HUES64 (cell line): ENCODE data around the gene PCDH15.

Experiments used
- H3K27ac ChIP-seq: 2 replicates; pipeline ENCODE4 v1.7.0; 2013; ENCODE audit warnings: low read depth, low read length, inconsistent platforms
- H3K27me3 ChIP-seq: 2 replicates; pipeline ENCODE4 v1.6.1; 2013; ENCODE audit warnings: mild to moderate bottlenecking, low read length; ENCODE audit not compliant: insufficient read depth
- H3K36me3 ChIP-seq: 2 replicates; pipeline ENCODE4 v1.6.1; 2013; ENCODE audit warnings: mild to moderate bottlenecking, low read length; ENCODE audit not compliant: insufficient read depth
- H3K4me1 ChIP-seq: 2 replicates; pipeline ENCODE4 v1.6.1; 2013; ENCODE audit warnings: mild to moderate bottlenecking, low read length, moderate library complexity; ENCODE audit not compliant: insufficient read depth
- H3K4me3 ChIP-seq: 2 replicates; pipeline ENCODE4 v1.5.1; 2013; ENCODE audit warnings: mild to moderate bottlenecking, low read length, moderate library complexity
- H3K9ac ChIP-seq: 2 replicates; pipeline ENCODE4 v1.6.1; 2013; ENCODE audit warnings: mild to moderate bottlenecking, low read depth, low read length
- H3K9me3 ChIP-seq: 2 replicates; pipeline ENCODE4 v1.6.1; 2013; ENCODE audit warnings: low read depth, low read length; ENCODE audit not compliant: insufficient read depth
- WGBS: fragments of 150-250, 120-280 bp; methylation state at CpG from one replicate; pipeline ENCODE4 v1.1.7; 2013; ENCODE audit warnings: missing lambda C conversion rate; 5-methylcytosine and 5-hydroxymethylcytosine counted together

Gene PCDH15

DNA sequence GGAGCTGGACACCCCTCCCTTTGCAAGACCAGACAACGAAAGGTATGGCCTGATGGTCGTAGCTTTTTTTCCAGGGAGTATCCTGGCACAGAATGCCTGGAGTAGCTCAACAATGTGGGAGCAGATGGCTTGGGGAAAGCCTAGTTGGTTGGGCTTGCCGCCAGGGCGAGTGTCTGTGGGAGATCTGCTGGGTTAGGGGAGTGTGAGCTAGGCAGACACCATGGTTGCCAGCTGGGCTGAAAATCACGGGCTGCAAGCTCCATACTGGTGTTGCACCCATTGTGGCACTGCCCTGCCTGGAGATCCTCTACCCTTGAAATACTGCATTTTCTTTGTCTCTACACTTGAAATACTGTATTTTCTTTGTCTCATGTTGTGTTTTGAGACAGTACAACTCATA lies 538.3 kb downstream of the PCDH15 start:
- 97% methylated on average over 5 of the region's 5 CpGs for WGBS

DNA sequence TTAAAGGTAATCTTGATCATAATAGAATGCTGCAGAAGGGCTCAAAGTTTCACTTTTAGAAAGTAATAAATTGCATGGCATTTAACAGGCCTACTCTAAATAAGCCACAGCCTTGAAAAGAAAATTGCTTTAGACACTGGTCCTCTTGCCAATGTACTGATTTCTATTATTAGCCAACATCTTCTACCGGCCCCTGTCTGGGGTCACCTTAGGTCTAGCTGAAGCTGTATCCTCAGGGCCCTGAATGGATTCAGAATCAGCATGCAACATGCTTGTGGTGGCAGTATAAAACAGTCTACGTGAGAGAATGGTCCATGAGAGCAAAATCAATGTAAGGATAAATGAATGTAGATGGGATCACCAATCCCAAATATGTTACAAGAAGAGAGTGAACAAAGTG lies 541.9 kb downstream of the PCDH15 start:
- no peak overlapping the region for H3K4me3 ChIP-seq
- H3K27ac ChIP-seq = no peak overlapping the region
- no peaks in the 10 kb centered on the region for H3K4me1 ChIP-seq
- 99% methylated on average over 2 of the region's 2 CpGs for WGBS
- no peaks in the 10 kb centered on the region for H3K27me3 ChIP-seq
- no peak overlapping the region for H3K9ac ChIP-seq
- H3K9me3 ChIP-seq = no peaks in the 10 kb centered on the region
- no peaks in the 10 kb centered on the region for H3K36me3 ChIP-seq

More for the DNA sequence above, 538.3 kb downstream of the PCDH15 start:
- Histone ChIP-seq H3K27ac (no peak overlapping the region), H3K27me3 (no peaks in the 10 kb centered on the region), H3K4me3 (no peak overlapping the region), H3K9ac (no peak overlapping the region), H3K36me3 (no peaks in the 10 kb centered on the region), H3K4me1 (no peaks in the 10 kb centered on the region), H3K9me3 (no peaks in the 10 kb centered on the region)

DNA sequence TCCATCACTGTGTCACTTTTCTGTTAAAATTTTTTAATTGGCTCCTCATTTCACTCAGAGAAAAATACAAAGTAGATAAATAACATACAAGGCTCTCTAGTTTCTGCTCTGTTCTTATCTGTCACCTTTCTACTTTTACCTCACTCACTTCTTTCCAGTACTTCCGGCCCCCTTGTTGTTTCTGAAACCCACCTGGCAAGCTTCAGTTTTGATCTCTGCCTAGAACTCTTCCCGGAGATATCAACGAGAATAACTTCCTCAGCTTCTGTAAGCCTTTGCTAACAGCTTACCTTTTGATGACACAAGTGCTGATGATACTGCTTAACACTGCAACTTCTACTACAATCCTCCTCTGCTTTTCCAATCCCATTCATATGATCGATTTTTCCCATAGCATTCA lies 566.2 kb downstream of the PCDH15 start:
- H3K9me3 ChIP-seq = peaks cover 25% of the 10 kb centered on the region
- WGBS = 93% methylated on average over 4 of the region's 4 CpGs

DNA sequence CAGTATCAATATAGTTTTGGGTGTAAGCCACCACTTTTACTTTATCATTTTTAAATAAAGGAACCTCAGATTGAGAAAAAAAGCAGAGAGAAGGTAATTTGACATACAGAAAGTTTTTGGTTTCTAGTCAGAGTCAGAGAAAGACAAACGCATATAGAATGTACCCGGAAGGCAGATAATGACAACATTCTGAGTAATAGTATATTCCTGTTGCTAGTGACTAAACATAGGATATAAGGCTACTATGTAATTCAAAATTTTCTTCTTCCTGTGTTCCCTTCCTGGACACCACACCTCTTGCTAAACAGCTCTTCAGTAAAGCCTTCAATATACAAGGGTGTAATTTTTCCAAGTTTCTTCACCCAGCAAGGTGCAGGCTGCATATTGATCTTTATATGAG lies 597.6 kb downstream of the PCDH15 start:
- Histone ChIP-seq H3K27me3 (no peaks in the 10 kb centered on the region), H3K36me3 (no peaks in the 10 kb centered on the region), H3K9ac (no peak overlapping the region), H3K9me3 (no peaks in the 10 kb centered on the region), H3K4me3 (no peak overlapping the region), H3K4me1 (no peaks in the 10 kb centered on the region), H3K27ac (no peak overlapping the region)
- WGBS = 91% methylated on average over 2 of the region's 2 CpGs

More for the DNA sequence above, 566.2 kb downstream of the PCDH15 start:
- no peak overlapping the region for H3K4me3 ChIP-seq
- H3K4me1 ChIP-seq = no peaks in the 10 kb centered on the region
- no peaks in the 10 kb centered on the region for H3K27me3 ChIP-seq
- no peaks in the 10 kb centered on the region for H3K36me3 ChIP-seq
- H3K9ac ChIP-seq = no peak overlapping the region
- H3K27ac ChIP-seq = no peak overlapping the region

GRCh38 chr10:54198051-54198450 lies 603.0 kb downstream of the PCDH15 start:
- 53% methylated on average over 3 of the region's 3 CpGs for WGBS
- H3K36me3 ChIP-seq = no peaks in the 10 kb centered on the region
- H3K27me3 ChIP-seq = no peaks in the 10 kb centered on the region
- H3K9ac ChIP-seq = no peak overlapping the region
- H3K27ac ChIP-seq = no peak overlapping the region
- no peaks in the 10 kb centered on the region for H3K9me3 ChIP-seq
- no peaks in the 10 kb centered on the region for H3K4me1 ChIP-seq
- no peak overlapping the region for H3K4me3 ChIP-seq

GRCh38 chr10:54194806-54195205 lies 606.2 kb downstream of the PCDH15 start:
- H3K27ac ChIP-seq = no peak overlapping the region
- H3K36me3 ChIP-seq = no peaks in the 10 kb centered on the region
- no peaks in the 10 kb centered on the region for H3K4me1 ChIP-seq
- H3K9ac ChIP-seq = no peak overlapping the region
- H3K4me3 ChIP-seq = no peak overlapping the region
- no peaks in the 10 kb centered on the region for H3K9me3 ChIP-seq
- no peaks in the 10 kb centered on the region for H3K27me3 ChIP-seq

DNA sequence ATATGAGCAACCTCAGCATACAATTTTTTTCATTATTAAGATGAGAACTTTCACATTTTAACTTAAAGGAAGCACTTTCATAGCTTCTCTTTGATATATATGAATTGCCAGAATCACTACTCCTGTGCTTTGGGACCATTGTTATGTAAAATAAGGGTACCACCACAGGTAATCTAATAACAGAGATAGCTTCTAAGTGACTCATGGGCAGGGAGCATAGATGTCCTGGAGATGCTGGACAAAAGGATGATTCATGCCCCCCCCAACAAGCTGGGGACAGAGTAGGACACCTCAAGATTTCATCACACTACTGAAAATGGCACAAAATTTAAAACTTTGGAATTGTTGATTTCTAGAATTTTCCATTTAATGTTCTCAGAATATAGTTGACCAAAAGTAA lies 641.1 kb downstream of the PCDH15 start:
- Histone ChIP-seq H3K27ac (no peak overlapping the region), H3K36me3 (no peaks in the 10 kb centered on the region), H3K27me3 (no peaks in the 10 kb centered on the region), H3K9me3 (no peaks in the 10 kb centered on the region), H3K9ac (no peak overlapping the region), H3K4me1 (no peaks in the 10 kb centered on the region), H3K4me3 (no peak overlapping the region)

DNA sequence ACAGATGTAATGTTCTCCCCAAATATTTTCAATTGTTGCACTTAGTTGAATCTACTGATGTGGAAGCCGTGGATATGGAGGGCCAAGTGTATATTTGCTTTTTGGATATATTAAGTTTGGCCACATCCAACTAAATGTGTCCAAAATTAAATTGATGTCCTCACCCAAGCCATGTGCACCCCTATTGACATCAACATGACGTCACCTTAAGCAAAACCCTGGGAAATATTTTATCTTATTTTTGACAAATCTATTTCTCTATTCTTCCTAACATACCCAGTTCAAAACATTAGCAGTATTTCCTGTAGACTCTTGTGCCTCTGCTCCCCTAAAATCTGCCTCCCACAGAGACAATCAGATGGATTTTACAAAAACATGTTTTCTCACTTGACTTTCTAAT lies 652.5 kb downstream of the PCDH15 start:
- WGBS = 92% methylated on average over 2 of the region's 2 CpGs
- H3K4me1 ChIP-seq = no peaks in the 10 kb centered on the region
- no peak overlapping the region for H3K27ac ChIP-seq
- H3K27me3 ChIP-seq = no peaks in the 10 kb centered on the region
- H3K9ac ChIP-seq = no peak overlapping the region
- no peaks in the 10 kb centered on the region for H3K36me3 ChIP-seq
- H3K4me3 ChIP-seq = no peak overlapping the region
- peaks cover 20% of the 10 kb centered on the region; the same call in 1 of the 2 replicates for H3K9me3 ChIP-seq

DNA sequence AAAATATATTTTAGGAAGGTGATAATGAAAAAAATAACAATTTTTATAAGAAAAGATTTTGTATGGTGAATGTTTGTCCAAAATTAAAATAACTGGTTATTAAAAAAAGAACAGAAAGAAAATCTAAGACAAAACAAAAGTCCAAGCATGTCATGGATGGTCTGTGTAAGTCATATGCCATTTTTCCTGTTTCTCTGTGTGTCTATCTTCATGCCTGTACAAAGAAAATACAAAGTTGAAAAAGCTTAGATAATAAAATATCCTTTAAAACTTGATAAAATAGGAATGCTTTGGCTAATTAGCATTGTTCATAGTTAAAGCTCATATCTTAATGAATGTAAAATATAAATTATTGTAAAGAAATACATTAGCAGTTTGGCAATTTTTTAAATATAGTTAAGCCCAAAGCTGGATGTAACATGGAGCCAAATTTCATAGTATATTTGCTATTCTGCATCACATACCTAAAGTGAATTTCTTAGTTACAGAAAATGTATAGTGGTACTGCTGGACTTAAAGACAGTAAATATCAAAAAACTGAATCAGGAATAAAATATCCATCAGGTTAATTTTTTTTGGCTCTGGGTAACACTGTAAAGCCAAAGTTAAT lies 661.1 kb downstream of the PCDH15 start:
- H3K27me3 ChIP-seq = no peaks in the 10 kb centered on the region
- peaks cover 2% of the 10 kb centered on the region; the same call in 1 of the 2 replicates for H3K36me3 ChIP-seq
- H3K4me3 ChIP-seq = no peak overlapping the region
- H3K9me3 ChIP-seq = peaks cover 80% of the 10 kb centered on the region
- no peaks in the 10 kb centered on the region for H3K4me1 ChIP-seq
- no peak overlapping the region for H3K27ac ChIP-seq
- H3K9ac ChIP-seq = no peak overlapping the region

GRCh38 chr10:54137396-54137795 lies 663.6 kb downstream of the PCDH15 start:
- 96% methylated on average over 2 of the region's 2 CpGs for WGBS
- peaks cover 55% of the 10 kb centered on the region for H3K9me3 ChIP-seq

GRCh38 chr10:54133203-54133602 lies 667.8 kb downstream of the PCDH15 start:
- H3K9ac ChIP-seq = no peak overlapping the region
- no peaks in the 10 kb centered on the region for H3K27me3 ChIP-seq
- no CpG with 5 or more reads among the region's 3 CpGs for WGBS
- H3K9me3 ChIP-seq = peaks cover 13% of the 10 kb centered on the region; the same call in 1 of the 2 replicates
- H3K4me1 ChIP-seq = peaks cover 5% of the 10 kb centered on the region
- H3K27ac ChIP-seq = no peak overlapping the region
- no peaks in the 10 kb centered on the region for H3K36me3 ChIP-seq
- H3K4me3 ChIP-seq = no peak overlapping the region

More at GRCh38 chr10:54137396-54137795, 663.6 kb downstream of the PCDH15 start:
- no peak overlapping the region for H3K27ac ChIP-seq
- H3K4me3 ChIP-seq = no peak overlapping the region
- H3K36me3 ChIP-seq = peaks cover 2% of the 10 kb centered on the region; the same call in 1 of the 2 replicates
- H3K9ac ChIP-seq = no peak overlapping the region
- no peaks in the 10 kb centered on the region for H3K27me3 ChIP-seq
- H3K4me1 ChIP-seq = no peaks in the 10 kb centered on the region

DNA sequence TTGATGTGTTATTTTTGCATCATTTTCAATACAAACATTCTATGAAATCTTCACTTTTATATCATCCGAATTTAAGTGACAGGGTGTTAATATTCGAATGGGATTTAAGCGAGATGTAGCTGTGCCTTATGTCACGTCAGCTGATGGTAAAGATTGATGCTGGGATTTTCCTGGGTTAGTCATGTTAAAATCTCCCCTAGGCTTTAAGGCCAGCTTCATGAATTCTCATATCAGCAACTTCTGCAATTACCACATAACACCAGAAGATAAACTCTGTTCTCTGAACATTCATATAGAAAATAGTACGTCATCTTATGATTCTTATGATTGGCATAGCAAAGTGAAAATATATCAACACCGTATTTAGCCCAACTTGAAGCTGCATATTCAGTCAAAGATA lies 669.2 kb downstream of the PCDH15 start:
- peaks cover 5% of the 10 kb centered on the region for H3K4me1 ChIP-seq
- H3K9me3 ChIP-seq = peaks cover 7% of the 10 kb centered on the region; the same call in 1 of the 2 replicates
- no peak overlapping the region for H3K9ac ChIP-seq
- no peak overlapping the region for H3K27ac ChIP-seq
- no peaks in the 10 kb centered on the region for H3K36me3 ChIP-seq
- 95% methylated on average over 5 of the region's 6 CpGs for WGBS
- no peaks in the 10 kb centered on the region for H3K27me3 ChIP-seq
- H3K4me3 ChIP-seq = no peak overlapping the region
